Renal cortex interstitium (tissue), 11 donors: Measurements from ENCODE around the gene MAN1A1. TPM values are rescaled to one million over a fixed set of nuclear protein-coding genes. Genes with fewer than 3 reads are reported as not detected.

Experiments used
- DNase-seq, 11 donors: peaks; one replicate each; pipeline ENCODE4 v3.0.0-alpha.2; 2013; ENCODE audit warnings: low read depth in 9 of 11, low spot score in 4 of 11; ENCODE audit errors: extremely low read depth in 1 of 11
- polyA plus RNA-seq, 3 donors: library from polyadenylated mRNA; unstranded; fragments of 120-200 nt; gene quantifications; one replicate each; pipeline ENCODE4 v1.2.1, GENCODE V29; 2013; ENCODE audit not compliant: insufficient read length in 3 of 3

Gene MAN1A1
- polyA plus RNA-seq, 3 donors, result 78.0 to 94.4 (median 93.6) TPM

DNA sequence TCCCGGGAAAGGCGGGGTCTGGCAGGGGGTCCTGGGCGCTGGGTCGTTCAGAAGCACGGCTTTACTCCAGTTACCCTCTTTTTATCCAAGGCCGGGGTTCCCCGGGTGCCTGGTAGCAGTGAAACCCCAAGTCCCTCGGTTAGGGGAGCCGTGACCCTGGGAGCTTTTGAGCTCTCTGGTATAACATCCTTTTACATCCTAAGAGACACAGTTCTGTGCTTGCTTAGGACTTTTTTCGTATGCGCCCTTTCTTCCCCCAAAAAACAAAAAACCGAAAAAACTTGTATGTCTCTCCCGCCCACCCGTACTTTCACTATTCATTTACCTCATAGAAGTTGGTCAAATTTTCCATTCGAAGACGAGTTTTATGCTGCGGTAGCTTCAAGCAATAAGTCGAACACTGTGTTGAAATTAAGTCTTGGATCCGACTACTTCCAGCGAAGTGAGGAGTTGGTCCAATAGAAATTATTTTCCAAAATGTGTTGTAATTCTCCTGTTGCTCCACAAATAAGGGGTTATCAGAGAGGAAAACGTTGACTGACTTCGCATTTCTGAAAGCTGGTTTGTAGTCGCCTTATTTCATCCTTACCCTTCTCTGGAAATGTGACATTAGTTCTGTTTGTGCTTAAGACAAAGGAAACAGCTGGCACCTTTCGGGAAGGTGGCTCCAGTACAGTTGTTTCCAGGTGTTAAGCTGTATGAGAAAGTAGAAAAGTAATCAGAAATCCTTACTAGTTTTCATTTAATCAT is 816 bp upstream of the MAN1A1 start:
- DNase-seq, result peak in 3 of 11 donors; percentile 27 to 42 (median 37)

DNA sequence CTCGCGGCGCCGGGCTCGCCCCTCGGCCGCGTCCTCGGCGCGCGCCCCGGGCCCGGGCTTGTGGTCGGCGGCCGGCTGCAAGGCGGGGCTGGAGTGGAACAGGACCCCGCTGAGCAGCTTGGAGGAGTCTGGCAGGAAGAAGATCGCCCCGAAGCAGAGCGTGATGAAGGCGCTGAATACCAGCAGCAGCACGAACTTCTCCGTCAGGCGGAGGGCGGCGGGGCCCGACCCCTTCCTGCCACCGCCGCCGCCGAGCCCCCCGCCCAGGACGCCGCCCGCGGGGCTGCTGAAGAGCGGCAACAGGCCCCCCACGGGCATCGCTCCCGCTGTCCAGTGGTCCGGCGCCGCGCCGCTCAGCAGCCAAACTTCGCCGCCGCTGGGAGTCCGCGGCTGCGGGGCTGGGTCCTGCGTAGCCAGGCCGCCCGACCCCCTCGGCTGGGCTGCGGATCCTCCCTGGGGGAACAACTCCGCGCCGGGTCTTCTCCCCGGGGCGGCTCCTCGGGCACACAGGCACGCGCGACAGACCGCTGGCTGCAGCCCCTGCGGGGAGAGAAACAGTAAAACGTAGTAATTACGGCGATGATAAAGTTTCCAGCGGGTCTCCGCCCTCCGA is 707 bp downstream of the MAN1A1 start:
- peak in 3 of 11 donors; percentile 21 to 44 (median 29) for DNase-seq

DNA sequence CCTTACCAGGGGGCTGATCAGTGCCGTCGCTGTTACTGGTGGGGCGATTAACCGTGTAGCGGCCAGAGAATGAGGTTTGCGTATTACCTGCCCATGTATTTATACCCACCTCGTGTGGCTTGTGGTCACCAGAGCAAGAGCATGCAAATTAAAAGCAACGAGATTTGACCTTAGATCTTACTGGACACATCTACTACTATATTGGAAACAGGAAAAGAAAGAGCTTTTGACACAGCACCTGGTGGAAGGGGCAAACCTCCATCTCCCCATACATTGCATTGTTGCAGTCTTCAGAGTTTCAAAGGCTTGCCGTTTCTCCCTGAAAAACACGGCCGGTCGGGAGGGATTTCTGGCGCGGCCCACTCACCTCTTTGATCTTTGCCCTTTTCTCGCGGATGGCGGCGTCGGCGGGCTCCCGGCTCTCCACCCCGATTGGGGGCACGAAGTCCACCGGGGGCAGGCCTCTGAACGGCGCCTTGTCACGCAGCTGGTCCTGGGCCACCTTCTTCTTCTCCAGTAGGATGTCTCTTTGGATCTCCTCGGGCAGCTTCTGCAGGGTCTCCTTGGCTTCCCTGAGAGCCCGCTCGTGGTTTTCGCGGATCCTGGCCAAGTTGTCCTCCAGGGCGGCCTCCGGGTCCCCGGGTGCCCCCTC is 1.3 kb downstream of the MAN1A1 start:
- peak in 1 of 11 donors; percentile 23 for DNase-seq

DNA sequence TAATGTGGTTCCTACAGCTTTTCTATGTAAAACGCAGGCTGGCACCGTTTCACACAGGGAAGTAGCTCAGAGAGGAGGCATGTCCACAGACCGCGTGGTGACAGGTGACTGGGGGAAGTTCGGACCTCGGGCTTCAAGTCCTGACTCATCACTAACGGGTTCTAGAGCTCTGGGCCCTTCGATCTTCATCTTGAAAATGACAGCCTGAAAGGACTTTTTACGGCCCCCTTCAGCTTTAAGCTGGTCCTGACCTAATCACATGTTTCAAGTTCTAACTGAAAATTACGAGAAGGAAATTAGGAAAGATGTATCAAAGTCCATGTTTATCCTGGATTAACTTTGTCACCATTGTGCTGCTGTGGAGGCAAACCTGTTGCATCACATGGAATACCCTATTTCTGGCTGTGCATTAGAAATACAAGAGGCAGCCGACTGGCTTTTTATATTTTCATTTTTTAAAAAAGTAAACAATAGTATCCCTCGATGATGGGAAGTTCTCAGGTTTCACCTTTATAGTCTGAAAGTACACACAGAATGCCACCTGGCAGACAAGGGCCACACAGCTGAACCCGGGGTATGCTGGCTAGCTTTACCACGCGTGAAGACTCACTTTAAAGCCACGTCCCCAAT is 2.0 kb downstream of the MAN1A1 start:
- DNase-seq, result no peak

DNA sequence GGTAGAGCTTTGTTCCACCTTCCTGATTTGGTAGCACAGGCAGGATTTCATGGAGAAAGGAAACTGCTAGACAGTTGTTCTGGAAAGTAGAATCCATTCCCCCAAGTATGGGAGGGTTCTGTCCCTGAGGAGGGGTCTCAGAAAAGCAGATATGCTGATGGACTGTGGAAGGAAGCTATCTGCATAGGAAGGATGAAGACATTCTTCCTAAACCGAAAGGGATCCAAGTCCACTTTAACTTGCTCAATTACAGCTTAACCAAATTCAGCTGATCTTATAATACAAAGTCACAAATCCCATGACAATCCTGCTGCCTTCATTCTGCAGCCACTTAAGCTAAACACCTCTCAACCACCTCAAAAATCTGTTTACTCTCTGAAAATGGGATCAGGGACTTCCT is 2.6 kb downstream of the MAN1A1 start:
- no peak for DNase-seq

DNA sequence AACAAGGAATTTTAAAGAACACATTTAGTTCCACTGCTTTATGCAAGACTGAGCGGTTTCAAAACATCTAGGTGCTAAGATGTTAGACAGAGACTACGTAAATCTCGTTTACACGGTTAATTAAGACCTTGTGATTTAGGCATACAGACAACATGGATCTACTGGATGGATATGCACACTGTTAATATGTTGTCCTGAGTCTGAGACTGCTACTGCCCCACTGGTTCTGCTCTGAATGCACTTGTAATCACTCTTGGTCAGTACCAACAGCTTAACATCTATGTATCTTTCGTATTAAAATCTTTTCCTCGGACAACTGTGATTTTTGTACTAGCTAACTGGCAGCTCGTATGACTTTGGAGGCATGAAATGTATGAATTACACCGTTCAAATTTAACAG is 3.1 kb downstream of the MAN1A1 start:
- DNase-seq, result no peak

DNA sequence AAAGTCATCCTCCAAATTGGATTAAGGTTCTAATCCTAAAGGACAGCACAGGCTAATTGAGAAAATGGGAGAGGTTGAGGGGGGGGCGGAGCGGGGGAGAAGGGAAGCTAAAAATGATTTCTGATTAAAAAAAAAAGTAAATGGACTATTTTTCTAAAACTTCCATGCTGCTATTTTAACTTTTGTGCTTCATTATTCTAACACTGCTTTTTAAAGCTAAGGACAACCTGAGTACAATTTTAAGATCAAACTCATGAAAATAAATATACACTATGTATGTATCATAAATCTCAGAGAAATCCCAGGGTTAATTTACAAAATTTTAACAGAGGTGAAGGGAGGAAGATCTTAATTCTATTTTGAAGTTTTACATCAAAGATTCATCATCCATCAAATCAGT is 4.4 kb downstream of the MAN1A1 start:
- no peak for DNase-seq

DNA sequence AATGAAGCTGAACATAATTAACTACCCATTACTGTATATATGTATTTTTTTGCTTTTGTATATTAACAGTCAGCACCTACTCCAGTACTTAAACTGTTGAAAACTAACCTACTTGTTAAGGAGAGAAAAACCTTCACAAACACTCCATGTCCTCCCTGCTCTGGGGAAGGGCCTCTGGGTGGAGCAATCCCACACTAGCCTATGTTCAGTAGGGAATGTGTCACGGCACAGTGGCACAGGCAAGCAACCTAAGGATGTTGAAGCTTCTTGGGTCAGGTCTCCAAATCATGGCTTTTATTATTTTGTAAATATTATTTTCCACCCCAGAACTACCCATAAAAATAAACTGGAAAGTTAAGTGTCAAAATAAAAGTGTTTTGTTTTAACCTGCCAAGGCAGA is 5.3 kb downstream of the MAN1A1 start:
- DNase-seq, result no peak

DNA sequence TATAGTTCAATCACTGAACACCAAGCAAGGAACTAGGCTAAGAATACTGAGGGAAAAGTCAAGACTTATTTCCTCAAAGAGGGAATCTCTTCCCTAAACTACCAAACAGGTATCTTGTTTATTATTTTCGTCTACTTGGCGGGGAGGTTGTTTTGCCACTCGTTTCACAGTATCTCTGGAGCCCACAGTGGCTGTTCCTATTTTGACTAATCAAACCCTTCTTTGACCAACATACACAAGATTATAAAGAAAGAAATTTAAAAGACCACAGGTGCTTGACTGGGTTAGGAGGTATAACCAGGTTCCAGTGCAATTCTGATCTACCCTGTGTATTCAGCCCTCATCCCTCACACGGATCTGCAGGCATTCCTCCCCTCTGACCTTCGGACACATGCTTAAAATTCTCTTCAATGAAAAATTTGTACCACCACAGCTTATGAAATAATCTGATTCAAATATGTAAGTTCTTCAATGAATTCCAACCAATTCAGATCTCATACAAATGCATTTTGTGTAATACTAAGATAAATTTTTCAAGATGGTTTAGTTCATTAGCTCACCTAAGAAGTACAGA is 5.9 kb downstream of the MAN1A1 start:
- DNase-seq, result no peak

DNA sequence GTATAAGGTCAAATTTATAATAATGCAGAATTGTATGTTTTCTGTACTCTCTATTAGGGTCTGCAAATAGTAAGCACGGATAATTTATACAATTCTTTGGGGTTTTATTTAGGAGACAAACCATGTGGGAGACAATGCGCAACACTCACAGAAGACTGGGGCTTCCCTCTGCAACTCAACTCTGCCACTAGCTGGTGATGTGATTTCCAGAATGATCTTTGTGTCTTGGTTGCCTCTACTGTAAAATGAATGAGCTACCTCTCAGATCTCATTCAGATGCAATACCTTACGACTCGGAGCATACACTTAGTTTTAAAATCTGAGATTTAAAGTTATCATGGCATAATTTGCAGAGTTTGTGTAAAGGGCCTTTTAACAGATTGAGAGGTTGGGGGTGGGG is 6.4 kb downstream of the MAN1A1 start:
- DNase-seq, result no peak

DNA sequence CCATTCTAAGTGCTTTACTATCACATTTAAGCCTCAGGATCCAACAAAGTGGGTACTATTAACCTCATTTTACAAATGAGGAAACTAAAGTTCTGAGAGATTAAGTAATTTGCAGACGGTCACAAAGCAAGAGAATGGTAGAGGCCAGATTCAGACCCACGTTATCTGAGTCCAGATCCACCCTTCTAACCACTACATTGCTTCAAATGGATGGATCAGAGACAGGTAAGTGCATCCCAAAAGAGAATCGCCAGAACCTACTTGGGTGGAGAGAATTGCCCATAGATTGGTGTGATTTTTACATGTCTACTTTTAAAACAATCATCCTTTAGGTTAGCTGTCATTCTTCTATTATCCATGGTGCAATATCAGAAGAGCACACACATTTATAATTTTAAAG is 7.1 kb downstream of the MAN1A1 start:
- no peak for DNase-seq

DNA sequence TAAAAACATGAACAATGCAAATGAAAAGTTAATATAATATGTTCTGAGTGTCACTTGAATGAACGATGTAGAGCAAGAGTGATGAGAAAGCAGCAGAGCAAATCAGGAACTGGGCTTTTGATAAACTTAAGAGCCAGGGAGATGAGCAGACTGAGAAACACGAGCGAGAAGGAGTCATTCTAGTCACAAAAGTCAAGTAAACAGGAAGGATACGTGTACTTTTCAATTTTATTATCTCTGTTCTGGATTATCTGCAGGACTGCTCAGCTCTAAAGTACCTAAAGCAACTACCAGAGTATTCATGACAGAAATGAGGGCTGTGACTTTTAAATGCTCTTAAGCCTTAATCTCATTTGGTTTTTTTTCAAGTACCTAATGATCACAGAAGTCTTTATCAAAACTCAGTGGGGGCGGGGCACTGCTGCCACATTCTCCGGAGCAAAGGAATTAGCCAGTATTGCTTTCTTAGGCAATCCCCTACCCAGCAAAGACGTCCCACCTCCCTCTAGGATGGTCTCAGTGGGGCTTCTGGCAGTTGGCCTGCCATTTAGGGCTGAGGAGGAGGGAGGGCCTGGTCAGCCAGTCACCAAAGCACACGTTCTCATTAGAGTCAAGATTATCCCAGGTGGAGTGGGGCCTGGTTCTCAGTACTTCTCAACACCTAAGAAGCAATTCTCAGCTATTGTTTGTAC is 8.6 kb downstream of the MAN1A1 start:
- DNase-seq, result no peak

DNA sequence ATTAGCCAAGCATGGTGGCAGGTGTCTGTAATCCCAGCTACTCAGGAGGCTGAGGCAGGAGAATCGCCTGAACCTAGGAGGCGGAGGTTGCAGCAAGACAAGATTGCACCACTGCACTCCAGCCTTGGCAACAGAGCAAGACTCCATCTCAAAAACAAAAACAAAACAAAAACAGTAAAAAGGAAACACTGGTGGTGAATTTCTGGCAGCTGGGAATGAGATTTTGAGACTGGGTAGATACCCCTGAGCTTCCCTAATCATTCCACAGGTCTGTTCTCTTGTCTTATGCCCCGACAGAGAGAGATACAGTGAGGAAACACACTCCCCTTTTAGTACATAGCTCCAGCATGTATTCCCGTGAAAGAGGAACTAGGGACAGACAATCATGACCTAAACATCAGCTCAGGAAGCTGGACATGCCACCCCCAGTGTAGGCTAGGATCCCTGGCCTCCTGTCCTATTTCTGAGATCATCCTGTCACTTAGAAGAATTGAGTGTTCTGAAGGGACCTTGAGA is 9.6 kb downstream of the MAN1A1 start:
- no peak for DNase-seq

DNA sequence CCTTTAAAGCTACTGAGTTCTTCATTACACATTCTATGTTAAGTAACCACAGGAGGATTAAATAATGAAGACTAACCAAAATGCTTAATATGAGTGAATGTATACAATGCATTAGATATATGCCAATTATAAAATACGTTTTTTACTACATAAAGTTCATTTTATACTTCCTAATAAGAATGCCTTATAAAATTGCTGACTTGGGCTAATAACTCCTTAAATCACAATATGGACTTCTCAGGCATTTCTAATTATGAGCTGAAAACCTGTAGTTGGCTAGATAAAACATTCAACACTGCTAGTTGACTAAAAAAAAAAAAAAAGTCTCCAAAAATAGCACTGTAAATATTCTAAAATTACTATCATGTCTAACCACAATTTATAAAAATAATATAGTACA is 11.8 kb downstream of the MAN1A1 start:
- DNase-seq, result no peak

DNA sequence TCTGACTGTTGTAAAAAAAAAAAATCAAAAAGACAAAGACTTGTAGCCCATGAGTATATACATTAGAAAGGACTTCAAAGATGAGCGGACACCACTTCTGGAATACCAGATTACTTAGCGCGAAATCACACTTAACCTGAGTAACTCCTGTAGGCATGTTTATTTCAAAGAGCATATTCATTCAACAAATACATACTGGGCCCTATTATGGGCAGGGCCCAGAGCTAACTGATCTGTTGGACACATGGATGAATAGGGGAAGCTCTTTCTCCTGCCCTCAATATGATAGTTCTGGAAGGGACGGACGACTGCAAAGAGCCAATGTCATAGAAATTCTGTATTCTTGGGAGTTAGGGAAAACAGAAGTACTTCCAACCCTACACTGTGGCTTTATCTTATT is 12.3 kb downstream of the MAN1A1 start:
- DNase-seq, result no peak

DNA sequence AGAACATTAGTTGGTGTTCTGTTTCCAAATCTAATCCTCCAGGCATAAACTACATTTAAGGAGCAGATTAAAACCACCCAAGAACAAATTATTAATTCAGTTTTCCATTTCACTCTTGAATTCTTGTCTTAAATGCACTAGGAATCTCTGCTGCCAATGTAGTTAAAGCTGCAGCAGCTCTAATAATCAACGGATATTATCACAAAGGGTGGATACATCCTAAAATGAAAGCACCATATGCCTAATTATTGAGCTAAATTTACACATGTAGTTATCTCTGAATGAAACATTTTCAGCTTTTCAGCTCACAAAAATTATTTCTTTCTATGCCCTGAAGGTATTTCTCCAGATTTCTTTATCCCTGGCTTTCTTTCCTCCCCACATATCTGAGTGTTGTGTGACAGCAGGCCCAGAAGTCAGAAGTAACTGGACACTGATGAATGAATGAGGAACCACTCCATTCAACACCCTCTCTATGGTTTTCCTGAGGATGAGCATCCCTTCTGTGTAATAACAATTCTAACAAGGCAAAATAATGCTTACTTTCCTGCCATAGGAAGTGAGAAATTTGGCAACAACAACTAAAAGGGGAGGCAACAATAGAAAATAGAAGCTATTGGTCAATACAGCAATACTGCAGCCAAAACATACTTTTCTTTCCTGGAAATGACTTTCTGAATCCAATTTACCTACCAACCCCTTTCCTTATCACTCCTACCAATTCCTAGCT is 14.9 kb downstream of the MAN1A1 start:
- DNase-seq, result no peak

DNA sequence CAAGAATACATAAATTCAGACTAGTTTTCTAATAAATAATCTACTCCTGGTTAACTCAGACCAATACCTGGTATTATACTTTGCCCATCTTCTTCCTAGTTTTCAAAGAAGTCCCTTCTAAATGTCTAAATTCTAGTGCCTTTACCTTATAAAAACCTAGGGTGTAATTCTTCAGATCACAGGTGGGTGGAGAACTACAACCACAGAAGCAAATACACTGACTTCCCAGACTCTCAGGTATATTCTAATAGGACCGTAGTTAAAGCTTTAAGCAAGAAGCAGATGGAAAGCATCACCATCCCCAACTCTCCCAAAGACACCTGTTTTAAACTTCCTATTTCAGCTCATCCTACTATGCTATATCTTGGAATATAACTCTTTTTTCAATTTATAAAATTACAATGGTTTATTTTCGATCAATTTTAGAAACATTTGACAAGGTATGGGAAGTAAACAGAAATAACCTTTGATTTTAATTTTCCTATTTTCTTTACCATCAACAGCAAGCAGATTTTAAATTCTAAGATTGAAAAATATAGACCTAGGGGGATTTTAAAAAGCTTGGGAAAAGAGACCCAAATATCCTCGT is 15.8 kb downstream of the MAN1A1 start:
- DNase-seq, result no peak

DNA sequence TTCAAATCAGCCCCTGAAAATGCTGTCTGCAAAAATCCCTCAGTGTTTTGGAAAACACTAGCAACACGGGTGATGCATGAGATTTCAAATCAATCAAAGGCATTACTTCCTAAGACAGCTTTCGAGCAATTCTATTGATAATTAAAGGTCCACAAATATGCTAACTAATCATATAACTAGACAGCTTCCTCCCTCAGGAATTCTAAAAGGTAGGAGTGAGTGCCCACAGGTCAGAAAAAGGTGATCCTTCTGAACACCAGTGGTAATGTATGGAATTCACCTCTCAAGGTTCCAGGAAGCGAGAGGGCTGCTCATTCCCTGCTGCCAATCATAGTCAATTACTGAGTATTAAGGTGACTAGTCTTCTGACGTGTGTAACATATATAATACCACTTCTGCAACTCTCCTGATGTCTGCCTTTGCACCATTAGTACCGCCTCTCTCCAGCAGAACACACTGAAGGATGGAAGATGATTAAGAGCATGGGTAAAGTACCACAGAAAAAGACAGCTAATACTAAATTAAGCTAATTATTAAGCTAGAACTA is 16.4 kb downstream of the MAN1A1 start:
- no peak for DNase-seq
